GM18870 (cell line): ENCODE data around the gene TRAF5.
"Not testable (repeated sequence)": the region's sequence is repeated elsewhere in the genome, so short reads cannot be mapped to it uniquely, and the experiment has no call there.

Experiments used
- ATAC-seq: cut with Tn5 transposase; IDR thresholded peaks from one replicate; pipeline ENCODE4 v1.9.1; 2021; ENCODE audit warnings: moderate library complexity; ENCODE audit not compliant: unreplicated experiment

TRAF5 gene

DNA sequence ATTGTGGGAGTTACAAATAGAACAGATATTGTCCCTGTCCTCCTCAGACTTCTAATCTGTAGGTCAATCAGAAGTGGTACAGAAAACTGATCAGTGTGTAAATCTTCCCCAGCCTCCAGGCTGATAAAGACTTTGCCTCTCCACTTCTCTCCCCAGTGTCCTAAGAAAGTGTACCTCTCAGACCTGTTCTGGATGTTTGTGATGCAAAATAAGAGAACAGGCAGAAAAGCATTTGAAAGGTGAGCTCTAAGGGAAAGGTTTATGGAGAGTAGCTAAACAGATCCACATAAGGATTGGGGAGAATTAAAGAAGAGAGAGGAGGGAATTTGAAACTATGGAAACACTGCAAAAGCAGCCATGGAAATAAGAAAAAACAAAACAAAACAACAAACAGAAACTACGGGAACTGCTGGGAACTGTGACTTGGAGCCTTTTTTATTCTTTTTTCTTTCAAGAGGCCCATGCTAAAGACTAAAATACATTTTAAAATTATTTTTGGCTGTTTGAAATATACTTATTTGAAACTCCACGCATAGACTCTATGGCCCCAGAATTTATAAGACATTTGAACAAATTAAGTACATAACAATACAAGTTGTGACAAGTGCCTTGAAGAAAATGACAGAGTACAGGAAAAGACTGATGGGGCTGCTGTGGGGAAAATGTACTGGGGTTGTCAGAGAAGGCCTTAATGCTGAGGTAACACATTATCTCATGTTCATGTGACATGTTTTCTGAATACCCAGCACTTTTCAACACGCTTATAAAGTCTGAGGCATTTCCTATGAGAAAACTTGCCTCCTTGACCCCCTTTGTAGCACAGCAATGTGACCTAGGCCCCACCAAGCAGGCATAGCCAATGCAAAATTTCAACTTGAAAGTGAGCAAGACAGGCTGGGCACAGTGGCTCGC, 51.2 kb downstream of the TRAF5 start:
- ATAC-seq, result no peak

GRCh38 chr1:211378844-211379243, 52.2 kb downstream of the TRAF5 start:
- ATAC-seq, result no peak

DNA sequence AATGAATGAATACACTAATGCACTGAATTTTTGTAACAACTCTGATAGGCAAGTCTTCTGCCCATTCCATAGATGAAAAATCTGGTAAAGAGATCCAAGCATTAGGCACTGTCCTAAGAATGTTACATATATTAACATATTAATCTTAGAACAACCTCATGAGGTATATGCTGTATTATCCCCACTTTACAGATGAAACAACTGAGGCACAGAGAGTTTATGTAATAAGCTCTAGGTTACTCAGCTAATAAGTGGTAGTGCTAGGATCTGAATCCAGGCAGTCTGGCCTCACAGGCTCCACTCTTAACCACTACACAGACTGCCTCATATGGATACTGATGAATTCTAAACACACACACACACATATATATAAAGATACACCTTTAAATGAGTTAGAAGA, 52.8 kb downstream of the TRAF5 start:
- ATAC-seq, result no peak

GRCh38 chr1:211381481-211382181, 55.0 kb downstream of the TRAF5 start:
- no peak for ATAC-seq

- no peak for ATAC-seq
Measured at GRCh38 chr1:211382182-211382713, 55.6 kb downstream of the TRAF5 start.

GRCh38 chr1:211382714-211383480, 56.3 kb downstream of the TRAF5 start:
- peak; percentile 82 for ATAC-seq

GRCh38 chr1:211384524-211384923, 57.9 kb downstream of the TRAF5 start:
- ATAC-seq, result no peak

GRCh38 chr1:211386921-211387320, 60.3 kb downstream of the TRAF5 start:
- no peak for ATAC-seq

DNA sequence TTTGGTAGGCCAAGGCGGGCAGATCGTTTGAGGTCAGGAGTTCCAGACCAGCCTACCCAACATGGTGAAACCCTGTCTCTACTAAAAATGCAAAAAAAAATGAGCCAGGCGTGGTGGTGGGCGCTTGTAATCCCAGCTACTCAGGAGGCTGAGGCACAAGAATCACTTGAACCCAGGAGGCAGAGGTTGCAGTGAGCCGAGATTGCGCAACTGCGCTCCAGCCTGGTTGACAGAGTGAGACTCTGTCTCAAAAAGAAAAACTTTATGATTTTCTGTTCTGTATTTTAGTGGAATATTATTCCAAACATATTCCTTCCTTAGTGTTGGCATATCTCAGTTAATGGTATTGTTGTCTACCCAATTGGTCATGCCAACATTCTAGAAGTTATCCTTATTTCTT, 64.2 kb downstream of the TRAF5 start:
- not testable (repeated sequence) for ATAC-seq

- ATAC-seq, result no peak
Measured at GRCh38 chr1:211393203-211393602, 66.6 kb downstream of the TRAF5 start.

DNA sequence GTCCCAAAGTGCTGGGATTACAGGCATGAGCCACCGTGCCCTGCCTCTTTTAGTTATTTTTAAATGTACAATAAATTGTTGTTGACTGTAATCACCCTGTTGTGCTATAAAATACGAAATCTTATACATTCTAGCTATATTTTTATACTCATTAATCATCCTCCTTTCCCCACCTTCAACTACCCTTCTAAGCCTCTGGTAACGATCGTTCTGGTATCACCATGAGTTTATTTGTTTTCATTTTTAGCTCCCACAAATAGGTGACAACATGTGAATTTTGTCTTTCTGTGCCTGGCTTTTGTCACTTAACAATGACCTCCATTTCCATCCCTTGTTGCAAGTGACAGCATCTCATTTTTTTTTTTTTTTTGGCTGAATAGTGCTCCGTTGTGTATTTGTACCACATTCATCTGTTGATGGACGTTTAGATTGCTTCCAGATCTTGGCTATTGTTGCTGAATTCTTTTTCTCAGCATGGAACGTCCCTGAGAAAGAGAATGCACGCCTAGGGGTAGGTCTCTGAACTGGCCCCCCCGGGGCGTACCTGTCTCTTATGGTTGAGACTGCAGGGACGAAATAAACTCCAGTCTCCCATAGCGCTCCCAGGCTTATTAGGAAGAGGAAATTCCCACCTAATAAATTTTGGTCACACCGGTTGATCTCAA, 71.8 kb downstream of the TRAF5 start:
- ATAC-seq, result not testable (repeated sequence)

GRCh38 chr1:211399851-211400393, 73.3 kb downstream of the TRAF5 start:
- not testable (repeated sequence) for ATAC-seq

- not testable (repeated sequence) for ATAC-seq
Measured at GRCh38 chr1:211401751-211402150, 75.1 kb downstream of the TRAF5 start.

DNA sequence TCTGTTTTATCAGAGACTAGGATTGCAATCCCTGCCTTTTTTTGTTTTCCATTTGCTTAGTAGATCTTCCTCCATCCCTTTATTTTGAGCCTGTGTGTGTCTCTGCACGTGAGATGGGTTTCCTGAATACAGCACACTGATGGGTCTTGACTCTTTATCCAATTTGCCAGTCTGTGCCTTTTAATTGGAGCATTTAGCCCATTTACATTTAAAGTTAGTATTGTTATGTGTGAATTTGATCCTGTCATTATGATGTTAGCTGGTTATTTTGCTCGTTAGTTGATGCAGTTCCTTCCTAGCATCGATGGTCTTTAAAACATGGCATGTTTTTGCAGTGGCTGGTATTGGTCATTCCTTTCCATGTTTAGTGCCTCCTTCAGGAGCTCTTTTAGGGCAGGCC, 79.5 kb downstream of the TRAF5 start:
- not testable (repeated sequence) for ATAC-seq

- not testable (repeated sequence) for ATAC-seq
Measured at GRCh38 chr1:211407749-211408148, 81.1 kb downstream of the TRAF5 start.

GRCh38 chr1:211411639-211412038, 85.0 kb downstream of the TRAF5 start:
- ATAC-seq, result no peak

- no peak for ATAC-seq
Measured at GRCh38 chr1:211415700-211416099, 89.1 kb downstream of the TRAF5 start.

GRCh38 chr1:211416246-211416627, 89.6 kb downstream of the TRAF5 start:
- peak; percentile 27 for ATAC-seq

DNA sequence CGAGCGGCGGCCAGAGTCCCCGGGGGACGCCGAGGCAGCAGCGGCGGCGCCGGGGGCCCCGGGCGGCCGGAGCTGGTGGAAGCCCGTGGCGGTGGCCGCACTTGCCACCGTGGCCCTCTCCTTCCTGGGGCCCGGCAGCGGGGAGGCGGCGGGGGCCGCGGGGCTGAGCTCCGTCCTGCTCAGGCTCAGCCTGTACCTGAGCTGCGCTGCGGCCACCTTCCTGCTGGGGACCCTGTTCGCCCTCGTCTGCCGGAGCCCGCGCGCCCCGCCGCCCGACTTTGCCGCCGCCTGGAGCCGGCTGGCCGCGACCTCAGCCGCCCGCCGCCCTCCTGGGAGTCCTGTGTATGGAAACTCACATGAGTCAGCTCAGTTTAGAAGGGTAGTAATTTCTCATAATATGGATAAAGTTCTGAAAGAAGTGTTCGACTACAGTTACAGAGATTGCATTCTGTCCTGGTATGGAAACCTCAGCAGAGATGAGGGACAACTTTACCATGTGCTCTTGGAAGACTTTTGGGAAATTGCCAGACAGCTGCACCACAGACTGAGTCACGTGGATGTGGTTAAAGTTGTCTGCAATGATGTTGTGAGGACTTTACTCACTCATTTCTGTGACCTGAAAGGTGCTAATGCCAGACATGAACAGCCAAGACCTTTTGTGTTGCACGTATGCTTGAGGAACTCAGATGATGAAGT, 90.1 kb downstream of the TRAF5 start:
- peak; percentile 70 for ATAC-seq

DNA sequence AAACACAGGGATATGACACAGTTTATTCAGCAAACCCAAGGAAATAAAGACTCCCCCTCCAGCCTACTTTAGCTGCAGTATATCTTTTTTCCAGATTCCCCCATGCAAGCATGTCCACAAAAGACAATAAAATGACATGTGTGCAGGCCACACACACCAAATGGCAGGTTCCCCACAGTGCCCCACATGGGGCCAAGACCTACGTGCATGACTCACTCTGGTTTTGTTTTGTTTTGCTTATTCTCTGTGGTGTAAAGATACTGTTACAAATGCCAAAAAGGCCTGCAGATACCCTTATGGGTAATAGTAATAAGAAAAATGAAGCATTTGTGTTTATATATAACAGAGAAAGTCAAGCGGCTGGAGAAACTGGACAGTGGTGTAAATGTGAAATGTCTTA, 93.8 kb downstream of the TRAF5 start:
- peak; percentile 35 for ATAC-seq
